H1 (cell line): ENCODE measurements around the gene OR51B4. TPM values are rescaled to one million over a fixed set of nuclear protein-coding genes. Genes with fewer than 3 reads are reported as not detected.

Experiments used
- CTCF ChIA-PET: fragments of 300-600 bp; sonication (Branson Sonifier 250); formaldehyde crosslinking; loops from one replicate; lab custom pipeline; 2021; ENCODE audit not compliant: partially characterized antibody; lab: Charles Lee
- POLR2A ChIA-PET: fragments of 300-600 bp; sonication (Branson Sonifier 250); formaldehyde crosslinking; loops from one replicate; lab custom pipeline; 2021; ENCODE audit warnings: inconsistent platforms; ENCODE audit not compliant: partially characterized antibody; lab: Charles Lee
- DNase-seq, 2 experiments: peaks; one replicate each; pipeline versions ENCODE4 v3.0.0 to v3.0.0-alpha.2; 2010 to 2022; ENCODE audit warnings: low spot score in 2 of 2, low read depth in 1 of 2, mixed read lengths in 1 of 2
- FAIRE-seq: peaks from 2 replicates; lab custom pipeline; 2011; peaks lifted over from hg19 to GRCh38; lab: Jason Lieb, UNC
- H2AFZ ChIP-seq: 2 replicates; pipeline ENCODE4 v1.8.1; 2012; ENCODE audit warnings: low read length, inconsistent platforms
- H2AK5ac ChIP-seq: 2 replicates; pipeline ENCODE4 v1.6.1; 2013; ENCODE audit warnings: low read depth, low read length
- H2BK120ac ChIP-seq: replicated peaks from 2 replicates; pipeline ENCODE3; 2013; ENCODE audit warnings: low read depth, low read length, inconsistent platforms
- H2BK12ac ChIP-seq: 2 replicates; pipeline ENCODE4 v1.6.1; 2013; ENCODE audit warnings: low read depth, low read length
- H2BK15ac ChIP-seq: 2 replicates; pipeline ENCODE4 v1.6.1; 2013; ENCODE audit warnings: low read length
- H2BK20ac ChIP-seq: 2 replicates; pipeline ENCODE4 v1.6.1; 2013; ENCODE audit warnings: low read length
- H2BK5ac ChIP-seq: 2 replicates; pipeline ENCODE4 v1.6.1; 2013; ENCODE audit warnings: low read depth, low read length
- H3K14ac ChIP-seq: 2 replicates; pipeline ENCODE4 v1.6.1; 2013; ENCODE audit warnings: inconsistent platforms; ENCODE audit not compliant: insufficient read length
- H3K18ac ChIP-seq: 2 replicates; pipeline ENCODE4 v1.6.1; 2013; ENCODE audit warnings: low read length; ENCODE audit errors: extremely low read depth
- H3K23ac ChIP-seq: 2 replicates; pipeline ENCODE4 v1.6.1; 2013; ENCODE audit warnings: inconsistent platforms; ENCODE audit not compliant: insufficient read length
- H3K23me2 ChIP-seq: 2 replicates; pipeline ENCODE4 v1.6.1; 2013; ENCODE audit warnings: low read depth, low read length
- H3K27ac ChIP-seq: 2 replicates; pipeline ENCODE4 v1.6.1; 2011; ENCODE audit warnings: low read depth, low read length, inconsistent platforms
- H3K27me3 ChIP-seq, 4 experiments: replicated peaks in 1 of 4; 1 replicate in 1 of 4; 2 replicates in 3 of 4; pipeline versions ENCODE4 v1.6.1 to v1.8.1; 2011 to 2013; ENCODE audit warnings: low read length in 3 of 4, mild to moderate bottlenecking in 3 of 4, inconsistent platforms in 2 of 4, mixed read lengths in 2 of 4, moderate library complexity in 1 of 4; ENCODE audit not compliant: control insufficient read depth in 3 of 4, insufficient read depth in 3 of 4; ENCODE audit errors: extremely low read depth in 1 of 4
- H3K36me3 ChIP-seq, 4 experiments: 2 replicates each; pipeline versions ENCODE4 v1.6.1 to v1.8.1; 2011 to 2013; ENCODE audit warnings: mild to moderate bottlenecking in 4 of 4, low read length in 3 of 4, moderate library complexity in 2 of 4, control low read depth in 1 of 4, inconsistent platforms in 1 of 4; ENCODE audit not compliant: insufficient read depth in 4 of 4, control insufficient read depth in 2 of 4
- H3K4ac ChIP-seq: replicated peaks from 2 replicates; pipeline ENCODE3; 2013; ENCODE audit warnings: low read length, low read depth, mixed read lengths, inconsistent platforms; ENCODE audit not compliant: insufficient read length
- H3K4me1 ChIP-seq, 4 experiments: replicated peaks in 1 of 4; 1 replicate in 1 of 4; 2 replicates in 3 of 4; pipeline versions ENCODE4 v1.6.1 to v1.8.1; 2011 to 2013; ENCODE audit warnings: low read length in 3 of 4, inconsistent platforms in 2 of 4, mixed read lengths in 1 of 4; ENCODE audit not compliant: insufficient read depth in 4 of 4, control insufficient read depth in 3 of 4
- H3K4me2 ChIP-seq, 2 experiments: 2 replicates each; pipeline versions ENCODE4 v1.6.1 to v1.8.1; 2011 to 2013; ENCODE audit warnings: low read depth in 2 of 2, low read length in 2 of 2, control low read depth in 1 of 2, inconsistent platforms in 1 of 2, mild to moderate bottlenecking in 1 of 2; ENCODE audit not compliant: insufficient read depth in 1 of 2
- H3K4me3 ChIP-seq, 4 experiments: fragments of 200-600, 300-600 bp in 1 of 4; sonication (generic), shearing (Covaris generic), sonication (Bioruptor Twin) in 1 of 4; 2 replicates each; pipeline versions ENCODE4 v1.5.1 to v1.8.1; 2011 to 2016; ENCODE audit warnings: low read length in 4 of 4, low read depth in 3 of 4, control low read depth in 2 of 4, inconsistent platforms in 2 of 4, mild to moderate bottlenecking in 2 of 4, mixed read lengths in 1 of 4, moderate library complexity in 1 of 4; ENCODE audit not compliant: insufficient read depth in 2 of 4; ENCODE audit errors: extremely low read depth in 1 of 4
- H3K56ac ChIP-seq: replicated peaks from 2 replicates; pipeline ENCODE3; 2013; ENCODE audit warnings: low read depth, mild to moderate bottlenecking, mixed read lengths, low read length, inconsistent platforms; ENCODE audit not compliant: insufficient read length
- H3K79me1 ChIP-seq: 2 replicates; pipeline ENCODE4 v1.6.1; 2013; ENCODE audit warnings: low read depth, low read length, control low read depth
- H3K79me2 ChIP-seq, 2 experiments: 2 replicates each; pipeline versions ENCODE4 v1.6.1 to v1.8.1; 2012 to 2013; ENCODE audit warnings: low read length in 2 of 2, mild to moderate bottlenecking in 2 of 2, inconsistent platforms in 1 of 2; ENCODE audit not compliant: insufficient read depth in 2 of 2, control insufficient read depth in 1 of 2
- H3K9ac ChIP-seq, 4 experiments: replicated peaks in 1 of 4; 1 replicate in 1 of 4; 2 replicates in 3 of 4; pipeline versions ENCODE4 v1.6.1 to v1.8.1; 2011 to 2013; ENCODE audit warnings: low read depth in 3 of 4, low read length in 3 of 4, control low read depth in 2 of 4, mild to moderate bottlenecking in 2 of 4, moderate library complexity in 2 of 4, inconsistent platforms in 1 of 4; ENCODE audit errors: extremely low read depth in 1 of 4
- H3K9me3 ChIP-seq, 2 experiments: 2 replicates each; pipeline versions ENCODE4 v1.6.1 to v1.8.1; 2012 to 2013; ENCODE audit warnings: mild to moderate bottlenecking in 2 of 2, moderate library complexity in 2 of 2, control low read depth in 1 of 2, inconsistent platforms in 1 of 2, low read depth in 1 of 2, low read length in 1 of 2, mixed read lengths in 1 of 2; ENCODE audit not compliant: insufficient read depth in 2 of 2
- H4K20me1 ChIP-seq, 2 experiments: replicated peaks in 1 of 2; 2 replicates each; pipeline versions ENCODE3 to v1.8.1; 2011 to 2013; ENCODE audit warnings: inconsistent platforms in 2 of 2, low read length in 2 of 2, mild to moderate bottlenecking in 1 of 2; ENCODE audit not compliant: insufficient read depth in 2 of 2, control insufficient read depth in 1 of 2
- H4K5ac ChIP-seq: 2 replicates; pipeline ENCODE4 v1.6.1; 2013; ENCODE audit warnings: low read length, low read depth, mixed read lengths, inconsistent platforms; ENCODE audit not compliant: insufficient read length
- H4K8ac ChIP-seq: 2 replicates; pipeline ENCODE4 v1.8.0; 2013; ENCODE audit warnings: mild to moderate bottlenecking, moderate library complexity, low read length, inconsistent platforms; ENCODE audit not compliant: insufficient read depth; ENCODE audit errors: extremely low read depth
- H4K91ac ChIP-seq: replicated peaks from 2 replicates; pipeline ENCODE3; 2013; ENCODE audit warnings: low read length, mixed read lengths, inconsistent platforms; ENCODE audit not compliant: insufficient read length
- ATF3 ChIP-seq: IDR thresholded peaks from 2 replicates; pipeline ENCODE4 v1.6.1; 2011; ENCODE audit warnings: low read depth, mild to moderate bottlenecking, low read length; ENCODE audit not compliant: insufficient read depth
- BACH1 ChIP-seq: IDR thresholded peaks from 2 replicates; pipeline ENCODE4 v1.6.1; 2012; ENCODE audit warnings: low read length, improper control_type of control experiment
- BRCA1 ChIP-seq: IDR thresholded peaks from 2 replicates; pipeline ENCODE4 v1.6.1; 2012; ENCODE audit warnings: low read depth, low read length, improper control_type of control experiment
- CTBP2 ChIP-seq: IDR thresholded peaks from 2 replicates; pipeline ENCODE4 v1.7.0; 2011; ENCODE audit warnings: borderline replicate concordance, mild to moderate bottlenecking, moderate library complexity, mixed read lengths, low read length; ENCODE audit not compliant: insufficient read depth, insufficient read length
- MAFK ChIP-seq: IDR thresholded peaks from 2 replicates; pipeline ENCODE4 v1.6.1; 2012; ENCODE audit warnings: low read depth, mild to moderate bottlenecking, improper control_type of control experiment, low read length
- SRF ChIP-seq: IDR thresholded peaks from 2 replicates; pipeline ENCODE4 v1.6.1; 2011; ENCODE audit warnings: mild to moderate bottlenecking, low read depth, low read length, moderate library complexity
- WGBS, 2 experiments: shearing (Covaris generic) in 1 of 2; methylation state at CpG; one replicate each; pipeline versions ENCODE4 v1.1.6 to v1.1.7; 2013 to 2015; ENCODE audit warnings: low lambda C conversion rate in 2 of 2, mixed read lengths in 2 of 2, inconsistent platforms in 1 of 2, low coverage in 1 of 2, missing lambda C conversion rate in 1 of 2; ENCODE audit not compliant: insufficient replicate concordance in 2 of 2, insufficient coverage in 1 of 2, insufficient read length in 1 of 2; ENCODE audit errors: extremely low coverage in 1 of 2, missing lambda C conversion rate in 1 of 2; 5-methylcytosine and 5-hydroxymethylcytosine counted together
- polyA plus RNA-seq, 7 experiments: library from polyadenylated mRNA; depleted of rRNA in 3 of 7; stranded (reverse) in 5 of 7; unstranded in 2 of 7; fragments of >200 nt in 5 of 7; fragments of 200-250 nt in 2 of 7; gene quantifications; 1 replicate in 5 of 7; 2 replicates in 1 of 7; 4 replicates in 1 of 7; pipeline versions ENCODE4 v1.2.1 to v1.2.3, GENCODE V29; 2011 to 2013; ENCODE audit warnings: missing spikeins in 2 of 7, mixed read lengths in 2 of 7
- total RNA-seq: library from RNA; stranded (reverse); fragmentation: NEBNext Ultra II Directional; extraction: Animal tissue kit (Norgen Biotek cat#: 25700); gene quantifications from 2 replicates; pipeline ENCODE4 v1.2.1, GENCODE V29; 2021
- TF ChIP-seq, protein P1 (sequence below): IDR thresholded peaks from 2 replicates; pipeline ENCODE4 v1.6.1; 2012; ENCODE audit warnings: low read length, inconsistent platforms

Gene OR51B4
- total and polyA plus RNA-seq, 2 of the 8 experiments (the other 6 are each of a cell fraction or from before 2014, with no cell fraction given), result not detected

GRCh38 chr11:5274395-5274794 is 27.4 kb downstream of the OR51B4 start:
- Histone ChIP-seq H3K23me2 (no peaks in the 10 kb centered on the region; the same call in 1 of the 2 replicates), H2BK5ac (no peak overlapping the region), H2BK15ac (no peak overlapping the region), H3K27ac (no peak overlapping the region), H2AFZ (0 out of 2 replicates have a peak overlapping the region, but pooled peaks have one; percentile 63), H2AK5ac (no peak overlapping the region), H2BK12ac (peak overlapping the region; percentile 82; the same call in 1 of the 2 replicates), H3K4me2 (no peak overlapping the region), H4K91ac (no peak overlapping the region), H3K4me3 (no peak overlapping the region), H4K20me1 (no peaks in the 10 kb centered on the region), H4K8ac (no peak overlapping the region), H3K36me3 (no peaks in the 10 kb centered on the region), H3K4me1 (no peaks in the 10 kb centered on the region; a peak in 2 of 7 replicates), H3K56ac (no peak overlapping the region), H2BK120ac (no peak overlapping the region), H3K23ac (no peak overlapping the region), H3K9ac (no peak overlapping the region)
- no peak for DNase-seq
- POLR2A ChIA-PET, result no interaction called here
- 85% methylated on average over 5 of the region's 5 CpGs; no CpG with 5 or more reads in 1 of the 2 experiments for WGBS, 2 experiments
- no peak for FAIRE-seq
- TF ChIP-seq, protein P1, sequence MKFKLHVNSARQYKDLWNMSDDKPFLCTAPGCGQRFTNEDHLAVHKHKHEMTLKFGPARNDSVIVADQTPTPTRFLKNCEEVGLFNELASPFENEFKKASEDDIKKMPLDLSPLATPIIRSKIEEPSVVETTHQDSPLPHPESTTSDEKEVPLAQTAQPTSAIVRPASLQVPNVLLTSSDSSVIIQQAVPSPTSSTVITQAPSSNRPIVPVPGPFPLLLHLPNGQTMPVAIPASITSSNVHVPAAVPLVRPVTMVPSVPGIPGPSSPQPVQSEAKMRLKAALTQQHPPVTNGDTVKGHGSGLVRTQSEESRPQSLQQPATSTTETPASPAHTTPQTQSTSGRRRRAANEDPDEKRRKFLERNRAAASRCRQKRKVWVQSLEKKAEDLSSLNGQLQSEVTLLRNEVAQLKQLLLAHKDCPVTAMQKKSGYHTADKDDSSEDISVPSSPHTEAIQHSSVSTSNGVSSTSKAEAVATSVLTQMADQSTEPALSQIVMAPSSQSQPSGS, result no peak
- TF ChIP-seq BACH1, result no peak
- no peak for TF ChIP-seq SRF
- no peak for TF ChIP-seq MAFK
- no peak for TF ChIP-seq BRCA1
- TF ChIP-seq ATF3, result no peak
- no peak for TF ChIP-seq CTBP2
- TF ChIP-seq, all 59 proteins: peak for 0
- Histone ChIP-seq H3K18ac (no peak overlapping the region), H3K79me1 (no peaks in the 10 kb centered on the region), H2BK20ac (no peak overlapping the region), H3K14ac (no peak overlapping the region), H3K4ac (peak overlapping the region; percentile 44), H3K27me3 (no peaks in the 10 kb centered on the region), H4K5ac (no peak overlapping the region), H3K9me3 (no peaks in the 10 kb centered on the region), H3K79me2 (no peaks in the 10 kb centered on the region)
- CTCF ChIA-PET, result interaction anchor here (8.6 kb wide), 1 partner anchor 16 kb away, joined by 48 read pairs; no protein-coding TSS in a partner anchor
